ENCODE results near the gene NECAB3. TPM values are rescaled to one million over a fixed set of nuclear protein-coding genes. Genes with fewer than 3 reads are reported as not detected.
"Not testable (repeated sequence)": the region's sequence is repeated elsewhere in the genome, so short reads cannot be mapped to it uniquely, and the experiment has no call there.

Gene NECAB3
- total RNA-seq, 2 experiments from 2014 or later: 12.7 to 14.3 TPM

- no peaks in the 10 kb centered on the region for H3K9me3 Mint-ChIP-seq
- H3K27me3 Mint-ChIP-seq (ENCODE audit: low read depth): no peaks in the 10 kb centered on the region
- CTCF ChIA-PET: interaction anchor here (1.5 kb wide), 1 partner anchor 84 kb away, joined by 4 read pairs; no protein-coding TSS in a partner anchor
- H3K4me1 Mint-ChIP-seq (ENCODE audit: low read depth): peaks cover 3% of the 10 kb centered on the region
- DNase-seq: no peak
- H3K27ac Mint-ChIP-seq: no peak overlapping the region
- H3K36me3 Mint-ChIP-seq (ENCODE audit: low read depth): peaks cover 2% of the 10 kb centered on the region
- no peak overlapping the region for H3K4me3 Mint-ChIP-seq
- intact Hi-C loops (cut with micrococcal nuclease): no loop called here
Observed at GRCh38 chr20:33707668-33708067, 33.4 kb upstream of the NECAB3 start.

GRCh38 chr20:33704197-33704924, 30.1 kb upstream of the NECAB3 start:
- DNase-seq: no peak
- H3K27ac Mint-ChIP-seq: no peak overlapping the region
- no peak overlapping the region for H3K4me3 Mint-ChIP-seq
- H3K27me3 Mint-ChIP-seq (ENCODE audit: low read depth): no peaks in the 10 kb centered on the region
- H3K9me3 Mint-ChIP-seq: peaks cover 2% of the 10 kb centered on the region
- peaks cover 3% of the 10 kb centered on the region for H3K4me1 Mint-ChIP-seq (ENCODE audit: low read depth)
- H3K36me3 Mint-ChIP-seq (ENCODE audit: low read depth): peaks cover 4% of the 10 kb centered on the region
- CTCF ChIA-PET: interaction anchor here (0.8 kb wide), 1 partner anchor 28 kb away, joined by 3 read pairs; no protein-coding TSS in a partner anchor
- intact Hi-C loops (cut with micrococcal nuclease): no loop called here

DNA sequence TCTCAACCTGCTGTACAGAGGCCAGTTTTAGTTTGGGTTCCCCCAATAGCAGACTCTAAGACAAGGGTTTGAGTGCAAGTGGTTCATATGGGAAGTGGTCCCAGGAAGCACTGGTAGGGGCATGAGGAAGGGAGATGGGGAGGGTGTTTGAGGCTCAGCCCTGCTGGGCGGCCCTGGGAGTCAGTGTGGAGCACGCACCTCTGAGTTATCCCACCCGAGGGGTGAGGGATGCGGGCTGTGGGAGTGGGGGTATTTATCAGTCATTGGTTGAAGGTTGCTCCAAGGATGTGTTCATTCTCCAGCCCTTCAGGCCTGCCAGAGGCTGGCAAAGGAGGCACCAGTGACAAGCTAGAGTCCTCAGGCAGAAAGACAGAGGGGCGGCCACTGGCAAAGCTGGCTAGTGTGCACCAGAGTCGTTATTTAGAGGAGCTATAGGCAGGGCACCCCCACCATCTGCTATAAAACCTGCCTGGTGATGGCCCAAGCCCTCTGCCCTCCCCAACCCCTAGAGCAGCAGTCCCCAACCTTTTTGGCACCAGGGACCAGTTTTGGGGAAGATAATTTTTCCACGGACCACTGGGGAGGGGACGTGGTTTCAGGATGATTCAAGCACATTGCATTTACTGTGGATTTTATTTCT, 29.4 kb upstream of the NECAB3 start:
- CTCF ChIA-PET: no interaction called here
- H3K4me1 Mint-ChIP-seq (ENCODE audit: low read depth): no peaks in the 10 kb centered on the region
- DNase-seq: no peak
- H3K27ac Mint-ChIP-seq: no peak overlapping the region
- H3K36me3 Mint-ChIP-seq (ENCODE audit: low read depth): peaks cover 2% of the 10 kb centered on the region
- no peak overlapping the region for H3K4me3 Mint-ChIP-seq
- intact Hi-C loops (cut with micrococcal nuclease): no loop called here
- peaks cover 3% of the 10 kb centered on the region for H3K9me3 Mint-ChIP-seq
- no peaks in the 10 kb centered on the region for H3K27me3 Mint-ChIP-seq (ENCODE audit: low read depth)

- Mint-ChIP-seq H3K4me1 (ENCODE audit: low read depth) (no peaks in the 10 kb centered on the region), H3K4me3 (no peak overlapping the region), H3K27me3 (ENCODE audit: low read depth) (no peaks in the 10 kb centered on the region), H3K27ac (no peak overlapping the region), H3K36me3 (ENCODE audit: low read depth) (peaks cover 2% of the 10 kb centered on the region), H3K9me3 (peaks cover 5% of the 10 kb centered on the region)
- intact Hi-C loops (cut with micrococcal nuclease): no loop called here
- CTCF ChIA-PET: no interaction called here
- DNase-seq: no peak
Observed at GRCh38 chr20:33702861-33703260, 28.6 kb upstream of the NECAB3 start.

DNA sequence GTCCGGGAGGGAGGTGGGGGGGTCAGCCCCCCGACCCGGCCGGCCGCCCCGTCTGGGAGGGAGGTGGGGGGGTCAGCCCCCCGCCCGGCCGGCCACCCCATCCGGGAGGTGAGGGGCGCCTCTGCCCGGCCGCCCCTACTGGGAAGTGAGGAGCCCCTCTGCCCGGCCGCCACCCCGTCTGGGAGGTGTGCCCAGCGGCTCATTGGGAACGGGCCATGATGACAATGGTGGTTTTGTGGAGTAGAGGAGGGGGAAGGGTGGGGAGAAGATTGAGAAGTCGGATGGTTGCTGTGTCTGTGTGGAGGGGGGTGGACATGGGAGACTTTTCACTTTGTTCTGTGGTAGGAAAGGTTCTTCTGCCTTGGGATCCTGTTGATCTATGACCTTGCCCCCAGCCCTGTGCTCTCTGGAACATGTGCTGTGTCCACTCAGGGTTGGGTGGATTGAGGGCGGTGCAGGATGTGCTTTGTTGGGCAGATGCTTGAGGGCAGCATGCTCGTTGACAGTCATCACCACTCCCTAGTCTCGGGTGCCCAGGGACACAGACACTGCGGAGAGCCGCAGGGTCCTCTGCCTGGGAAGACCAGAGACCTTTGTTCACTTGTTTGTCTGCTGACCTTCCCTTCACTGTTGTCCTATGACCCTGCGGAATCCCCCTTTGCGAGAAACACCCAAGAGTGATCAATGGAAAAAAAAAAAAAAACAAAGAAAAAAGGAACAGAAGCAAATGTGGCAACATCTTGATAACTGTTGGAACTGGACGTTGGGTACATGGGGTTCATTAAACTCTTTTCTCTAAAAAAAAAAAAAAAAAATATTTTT, 27.6 kb upstream of the NECAB3 start:
- Mint-ChIP-seq H3K4me3 (no peak overlapping the region), H3K9me3 (peaks cover 5% of the 10 kb centered on the region), H3K4me1 (ENCODE audit: low read depth) (no peaks in the 10 kb centered on the region), H3K27ac (no peak overlapping the region), H3K36me3 (ENCODE audit: low read depth) (peaks cover 2% of the 10 kb centered on the region), H3K27me3 (ENCODE audit: low read depth) (no peaks in the 10 kb centered on the region)
- DNase-seq: no peak
- intact Hi-C loops (cut with micrococcal nuclease): no loop called here
- CTCF ChIA-PET: no interaction called here

DNA sequence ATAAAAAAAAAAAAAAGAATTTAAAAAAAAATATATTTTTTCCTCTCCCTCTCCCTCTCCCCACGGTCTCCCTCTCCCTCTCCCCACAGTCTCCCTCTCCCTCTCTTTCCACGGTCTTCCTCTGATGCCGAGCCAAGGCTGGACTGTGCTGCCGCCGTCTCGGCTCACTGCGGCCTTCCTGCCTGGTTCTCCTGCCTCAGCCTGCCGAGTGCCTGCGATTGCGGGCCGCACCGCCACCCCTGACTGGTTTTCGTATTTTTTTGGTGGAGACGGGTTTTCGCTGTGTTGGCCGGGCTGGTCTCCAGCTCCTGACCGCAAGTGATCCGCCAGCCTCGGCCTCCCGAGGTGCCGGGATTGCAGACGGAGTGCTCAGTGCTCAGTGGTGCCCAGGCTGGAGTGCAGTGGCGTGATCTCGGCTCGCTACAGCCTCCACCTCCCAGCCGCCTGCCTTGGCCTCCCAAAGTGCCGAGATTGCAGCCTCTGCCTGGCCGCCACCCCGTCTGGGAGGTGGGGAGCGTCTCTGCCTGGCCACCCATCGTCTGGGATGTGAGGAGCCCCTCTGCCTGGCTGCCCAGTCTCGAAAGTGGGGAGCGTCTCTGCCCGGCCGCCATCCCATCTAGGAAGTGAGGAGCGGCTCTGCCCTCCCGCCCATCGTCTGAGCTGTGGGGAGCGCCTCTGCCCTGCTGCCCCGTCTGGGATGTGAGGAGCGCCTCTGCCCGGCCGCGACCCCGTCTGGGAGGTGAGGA, 26.6 kb upstream of the NECAB3 start:
- DNase-seq; CTCF ChIA-PET; H3K27ac Mint-ChIP-seq; H3K36me3 Mint-ChIP-seq (ENCODE audit: low read depth); H3K27me3 Mint-ChIP-seq (ENCODE audit: low read depth); intact Hi-C loops (cut with micrococcal nuclease); H3K4me1 Mint-ChIP-seq (ENCODE audit: low read depth); H3K4me3 Mint-ChIP-seq; H3K9me3 Mint-ChIP-seq: not testable (repeated sequence)

- H3K4me3 Mint-ChIP-seq; DNase-seq; H3K36me3 Mint-ChIP-seq (ENCODE audit: low read depth); intact Hi-C loops (cut with micrococcal nuclease); H3K4me1 Mint-ChIP-seq (ENCODE audit: low read depth); H3K27me3 Mint-ChIP-seq (ENCODE audit: low read depth); H3K9me3 Mint-ChIP-seq; CTCF ChIA-PET; H3K27ac Mint-ChIP-seq: not testable (repeated sequence)
Observed at GRCh38 chr20:33698966-33699365, 24.7 kb upstream of the NECAB3 start.

- H3K4me3 Mint-ChIP-seq: no peak overlapping the region
- no peaks in the 10 kb centered on the region for H3K27me3 Mint-ChIP-seq (ENCODE audit: low read depth)
- intact Hi-C loops (cut with micrococcal nuclease): no loop called here
- CTCF ChIA-PET: interaction anchor here (1.2 kb wide), 1 partner anchor 10 kb away, joined by 3 read pairs; no protein-coding TSS in a partner anchor
- H3K27ac Mint-ChIP-seq: no peak overlapping the region
- peaks cover 5% of the 10 kb centered on the region for H3K9me3 Mint-ChIP-seq
- DNase-seq: no peak
- peaks cover 2% of the 10 kb centered on the region for H3K36me3 Mint-ChIP-seq (ENCODE audit: low read depth)
- peaks cover under 1% of the 10 kb centered on the region for H3K4me1 Mint-ChIP-seq (ENCODE audit: low read depth)
Observed at GRCh38 chr20:33697129-33697528, 22.9 kb upstream of the NECAB3 start.

GRCh38 chr20:33696448-33696847, 22.2 kb upstream of the NECAB3 start:
- intact Hi-C loops (cut with micrococcal nuclease): no loop called here
- CTCF ChIA-PET: interaction anchor here (1.2 to 2.1 kb wide), 2 partner anchors 9 to 28 kb away, joined by 3 to 8 read pairs; no protein-coding TSS in a partner anchor

GRCh38 chr20:33694639-33695012, 20.4 kb upstream of the NECAB3 start:
- Mint-ChIP-seq H3K4me1 (ENCODE audit: low read depth) (peaks cover 14% of the 10 kb centered on the region), H3K27ac (no peak overlapping the region)
- no peak for DNase-seq

More at GRCh38 chr20:33696448-33696847, 22.2 kb upstream of the NECAB3 start:
- no peak for DNase-seq
- Mint-ChIP-seq H3K4me1 (ENCODE audit: low read depth) (peaks cover 3% of the 10 kb centered on the region), H3K36me3 (ENCODE audit: low read depth) (no peaks in the 10 kb centered on the region), H3K27ac (no peak overlapping the region), H3K4me3 (no peak overlapping the region), H3K9me3 (peaks cover 3% of the 10 kb centered on the region), H3K27me3 (ENCODE audit: low read depth) (no peaks in the 10 kb centered on the region)

DNA sequence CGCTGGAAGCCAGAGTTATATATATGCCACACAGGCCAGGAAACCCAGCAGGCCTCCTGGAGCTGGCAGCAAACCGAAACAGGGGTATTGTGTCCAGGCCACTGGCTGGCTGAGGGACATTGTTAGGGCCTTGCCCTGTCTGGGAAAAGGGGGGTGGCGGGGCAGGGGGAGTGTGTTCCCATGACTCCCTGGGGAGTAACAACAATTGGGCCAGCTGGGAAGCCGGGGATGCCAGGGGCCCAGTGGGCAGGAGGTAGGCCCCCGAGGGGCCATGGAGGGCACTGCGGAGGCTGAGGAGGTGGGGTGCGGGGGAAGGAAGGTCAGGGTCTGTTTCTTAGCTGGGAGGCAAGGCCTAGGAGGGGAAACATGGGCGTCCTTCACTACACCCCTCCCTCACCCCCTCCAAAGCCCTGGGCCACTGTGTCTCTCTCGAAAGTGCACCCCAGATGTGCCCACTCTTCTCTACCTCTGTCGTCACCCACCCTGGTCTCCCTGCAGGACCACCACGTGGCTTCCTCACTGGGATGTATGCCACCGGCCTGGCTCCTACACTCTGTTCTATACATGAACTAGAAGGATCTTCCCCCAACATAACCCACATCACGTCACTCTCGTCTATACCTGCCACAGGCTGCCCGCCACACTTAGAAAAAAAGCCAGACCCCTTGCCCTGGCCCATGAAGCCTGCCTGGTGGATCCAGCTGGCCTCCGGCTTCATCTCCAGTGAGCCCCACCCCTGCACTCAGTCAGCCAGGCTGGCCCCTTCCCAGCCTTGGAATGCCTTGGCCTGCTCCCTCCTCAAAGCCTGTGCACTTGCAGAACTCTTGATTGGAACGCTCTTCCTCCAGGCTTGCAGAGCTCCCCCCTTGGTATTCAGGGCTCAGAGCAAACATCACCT, 19.8 kb upstream of the NECAB3 start:
- intact Hi-C loops (cut with micrococcal nuclease): no loop called here
- Mint-ChIP-seq H3K27ac (no peak overlapping the region), H3K4me3 (no peak overlapping the region), H3K36me3 (ENCODE audit: low read depth) (no peaks in the 10 kb centered on the region), H3K4me1 (ENCODE audit: low read depth) (peaks cover 20% of the 10 kb centered on the region), H3K9me3 (peaks cover 2% of the 10 kb centered on the region), H3K27me3 (ENCODE audit: low read depth) (no peaks in the 10 kb centered on the region)
- DNase-seq: no peak
- CTCF ChIA-PET: interaction anchor here (0.6 kb wide), 1 partner anchor 29 kb away, joined by 3 read pairs; no protein-coding TSS in a partner anchor

More at GRCh38 chr20:33694639-33695012, 20.4 kb upstream of the NECAB3 start:
- intact Hi-C loops (cut with micrococcal nuclease): no loop called here
- H3K9me3 Mint-ChIP-seq: peaks cover 3% of the 10 kb centered on the region
- H3K27me3 Mint-ChIP-seq (ENCODE audit: low read depth): no peaks in the 10 kb centered on the region
- H3K4me3 Mint-ChIP-seq: no peak overlapping the region
- H3K36me3 Mint-ChIP-seq (ENCODE audit: low read depth): no peaks in the 10 kb centered on the region
- CTCF ChIA-PET: interaction anchor here (0.6 to 2.1 kb wide), 2 partner anchors 26 to 28 kb away, joined by 3 to 8 read pairs; no protein-coding TSS in a partner anchor
